ENCODE data around the gene BCKDHB.

Gene BCKDHB

DNA sequence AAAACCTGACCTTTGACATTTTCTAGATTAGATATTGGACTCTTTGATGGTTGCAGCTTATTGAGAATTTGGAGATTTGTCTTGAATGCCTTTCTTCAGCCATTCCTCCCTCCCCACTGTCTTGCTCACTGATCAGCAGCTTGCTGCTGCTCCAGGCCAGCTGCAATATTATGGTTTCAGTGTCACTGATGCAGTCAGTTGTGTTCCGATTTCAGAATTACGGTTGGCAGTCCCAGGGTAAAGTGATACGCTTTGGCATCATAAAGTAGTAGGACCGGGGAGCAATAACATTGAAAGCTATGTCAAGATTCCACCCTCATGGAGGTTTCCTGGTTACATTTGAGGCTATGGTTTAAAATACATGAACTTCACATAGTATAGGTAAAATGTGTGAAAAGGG is 152.6 kb downstream of the BCKDHB start:
- no peaks in the 10 kb centered on the region for H3K27me3 ChIP-seq (replicated peaks; ENCODE audit: control insufficient read depth, insufficient read depth, low read length)
- H3K36me3 ChIP-seq (ENCODE audit: control insufficient read depth, insufficient read depth, low read length) = no peaks in the 10 kb centered on the region
- TF ChIP-seq, protein P1, sequence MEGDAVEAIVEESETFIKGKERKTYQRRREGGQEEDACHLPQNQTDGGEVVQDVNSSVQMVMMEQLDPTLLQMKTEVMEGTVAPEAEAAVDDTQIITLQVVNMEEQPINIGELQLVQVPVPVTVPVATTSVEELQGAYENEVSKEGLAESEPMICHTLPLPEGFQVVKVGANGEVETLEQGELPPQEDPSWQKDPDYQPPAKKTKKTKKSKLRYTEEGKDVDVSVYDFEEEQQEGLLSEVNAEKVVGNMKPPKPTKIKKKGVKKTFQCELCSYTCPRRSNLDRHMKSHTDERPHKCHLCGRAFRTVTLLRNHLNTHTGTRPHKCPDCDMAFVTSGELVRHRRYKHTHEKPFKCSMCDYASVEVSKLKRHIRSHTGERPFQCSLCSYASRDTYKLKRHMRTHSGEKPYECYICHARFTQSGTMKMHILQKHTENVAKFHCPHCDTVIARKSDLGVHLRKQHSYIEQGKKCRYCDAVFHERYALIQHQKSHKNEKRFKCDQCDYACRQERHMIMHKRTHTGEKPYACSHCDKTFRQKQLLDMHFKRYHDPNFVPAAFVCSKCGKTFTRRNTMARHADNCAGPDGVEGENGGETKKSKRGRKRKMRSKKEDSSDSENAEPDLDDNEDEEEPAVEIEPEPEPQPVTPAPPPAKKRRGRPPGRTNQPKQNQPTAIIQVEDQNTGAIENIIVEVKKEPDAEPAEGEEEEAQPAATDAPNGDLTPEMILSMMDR (IDR thresholded peaks at IDR 0.05; ENCODE audit: insufficient read depth, low read length, poor library complexity, severe bottlenecking) = no peak
- H3K4me3 ChIP-seq (replicated peaks; ENCODE audit: low read depth, low read length) = no peak overlapping the region
- DNase-seq (ENCODE audit: extremely low read depth, insufficient read length) = no peak

DNA sequence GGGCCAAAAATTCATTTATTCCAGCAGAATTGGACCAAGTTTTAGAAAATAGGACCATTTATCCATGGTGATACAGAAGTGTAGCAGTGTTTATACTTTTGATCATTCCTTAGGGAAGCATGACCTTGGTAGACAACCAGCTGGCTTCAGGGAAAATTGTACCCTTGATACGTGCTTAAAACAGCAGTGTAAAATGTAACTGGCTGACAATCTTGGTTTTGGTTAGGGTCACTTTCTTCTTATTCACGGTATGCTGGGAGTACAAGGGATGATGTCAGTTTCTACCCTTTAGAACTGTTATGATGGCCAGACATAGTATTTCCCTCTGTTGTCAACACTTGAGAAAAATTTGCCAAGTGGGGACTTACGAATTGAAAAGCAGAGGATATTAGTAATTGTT is 157.1 kb downstream of the BCKDHB start:
- TF ChIP-seq, protein P1 (IDR thresholded peaks at IDR 0.05; ENCODE audit: insufficient read depth, low read length, poor library complexity, severe bottlenecking) = no peak
- H3K36me3 ChIP-seq (ENCODE audit: control insufficient read depth, insufficient read depth, low read length) = no peaks in the 10 kb centered on the region
- DNase-seq (ENCODE audit: extremely low read depth, insufficient read length) = no peak
- no peak overlapping the region for H3K4me3 ChIP-seq (replicated peaks; ENCODE audit: low read depth, low read length)
- no peaks in the 10 kb centered on the region for H3K27me3 ChIP-seq (replicated peaks; ENCODE audit: control insufficient read depth, insufficient read depth, low read length)

DNA sequence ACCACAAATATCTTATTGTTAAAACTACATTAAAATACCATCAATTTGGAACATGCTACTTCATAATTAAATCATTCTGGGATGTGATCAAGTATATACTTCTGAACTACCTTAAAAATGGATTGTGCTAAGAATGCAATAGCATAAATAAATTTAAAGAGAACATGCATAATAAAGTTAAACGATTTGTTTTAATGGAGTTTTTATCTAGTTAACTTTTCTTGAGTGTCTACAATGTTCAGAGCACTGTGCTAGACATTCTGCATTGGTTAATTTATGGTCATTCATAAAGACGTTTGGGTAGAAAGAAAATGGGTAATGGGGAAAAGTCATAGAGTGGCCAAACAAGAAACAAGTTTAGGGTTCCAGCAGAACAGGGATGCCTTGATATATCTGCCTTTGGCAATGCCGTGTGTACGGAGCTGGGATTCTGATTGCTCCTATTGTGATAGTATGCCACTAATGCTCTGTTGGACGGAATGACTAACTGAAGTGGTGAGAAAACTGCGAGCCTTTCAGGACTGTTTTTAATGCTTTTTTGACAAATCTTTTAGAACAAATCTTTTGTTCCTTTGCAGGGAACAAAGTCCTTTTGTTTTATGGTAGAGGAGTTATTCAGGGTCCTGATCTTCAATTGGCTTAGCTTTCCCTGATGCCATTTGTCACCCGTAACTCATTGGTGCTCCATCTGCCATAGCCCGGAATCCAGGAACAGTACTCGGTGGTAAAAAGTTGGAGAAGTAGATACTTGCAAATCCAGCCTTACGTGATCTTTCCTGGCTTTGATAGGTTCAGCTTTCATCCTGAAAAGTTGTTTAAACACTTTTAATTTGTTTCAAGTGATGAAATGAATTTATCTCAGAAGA is 162.6 kb downstream of the BCKDHB start:
- DNase-seq (ENCODE audit: extremely low read depth, insufficient read length) = no peak
- H3K4me3 ChIP-seq (replicated peaks; ENCODE audit: low read depth, low read length) = no peak overlapping the region
- no peaks in the 10 kb centered on the region for H3K27me3 ChIP-seq (replicated peaks; ENCODE audit: control insufficient read depth, insufficient read depth, low read length)
- H3K36me3 ChIP-seq (ENCODE audit: control insufficient read depth, insufficient read depth, low read length) = no peaks in the 10 kb centered on the region
- TF ChIP-seq, protein P1 (IDR thresholded peaks at IDR 0.05; ENCODE audit: insufficient read depth, low read length, poor library complexity, severe bottlenecking) = no peak

DNA sequence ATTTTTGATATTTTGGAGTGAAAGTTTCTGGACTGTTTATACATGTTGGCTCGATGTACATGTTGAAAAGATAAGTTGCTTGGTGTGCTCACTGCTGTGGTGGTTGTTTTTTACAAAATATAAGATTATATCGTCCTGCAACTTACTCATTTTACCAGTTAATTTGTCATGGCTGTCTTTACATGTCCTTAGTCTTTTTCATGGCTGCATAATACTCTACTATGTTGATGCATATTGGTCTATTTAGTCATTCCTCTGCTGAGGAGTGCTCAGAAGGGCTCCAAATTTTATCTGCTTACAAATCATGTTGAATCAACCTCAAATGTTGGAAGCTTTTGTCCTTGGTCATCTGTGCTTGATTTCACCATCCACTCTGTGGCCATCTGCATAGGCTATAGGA is 164.6 kb downstream of the BCKDHB start:
- TF ChIP-seq, protein P1 (IDR thresholded peaks at IDR 0.05; ENCODE audit: insufficient read depth, low read length, poor library complexity, severe bottlenecking) = no peak
- no peaks in the 10 kb centered on the region for H3K27me3 ChIP-seq (replicated peaks; ENCODE audit: control insufficient read depth, insufficient read depth, low read length)
- no peak for DNase-seq (ENCODE audit: extremely low read depth, insufficient read length)
- no peak overlapping the region for H3K4me3 ChIP-seq (replicated peaks; ENCODE audit: low read depth, low read length)
- H3K36me3 ChIP-seq (ENCODE audit: control insufficient read depth, insufficient read depth, low read length) = no peaks in the 10 kb centered on the region

DNA sequence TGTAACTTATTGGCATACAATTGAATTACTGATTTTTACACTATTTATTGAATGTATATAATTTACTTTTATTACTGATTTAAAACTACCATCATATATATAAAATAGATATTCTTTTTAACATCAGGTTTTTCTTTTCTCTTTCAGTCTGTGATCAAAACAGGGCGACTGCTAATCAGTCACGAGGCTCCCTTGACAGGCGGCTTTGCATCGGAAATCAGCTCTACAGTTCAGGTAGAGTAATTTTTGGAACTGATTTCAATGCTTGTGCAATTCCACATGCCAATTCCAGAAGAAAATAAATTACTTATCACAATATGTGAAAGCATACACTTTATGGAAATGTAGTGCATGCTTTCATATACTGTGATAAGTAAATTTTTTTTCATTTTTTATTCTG is 166.5 kb downstream of the BCKDHB start:
- Histone ChIP-seq H3K4me3 (replicated peaks; ENCODE audit: low read depth, low read length) (no peak overlapping the region), H3K36me3 (ENCODE audit: control insufficient read depth, insufficient read depth, low read length) (no peaks in the 10 kb centered on the region), H3K27me3 (replicated peaks; ENCODE audit: control insufficient read depth, insufficient read depth, low read length) (no peaks in the 10 kb centered on the region)
- TF ChIP-seq, protein P1 (IDR thresholded peaks at IDR 0.05; ENCODE audit: insufficient read depth, low read length, poor library complexity, severe bottlenecking) = no peak
- no peak for DNase-seq (ENCODE audit: extremely low read depth, insufficient read length)

Data from GM06990 (cell line).